B cell (primary cell): Measurements from ENCODE around the gene KCNQ1OT1. TPM values are rescaled to one million over a fixed set of nuclear protein-coding genes. Genes with fewer than 3 reads are reported as not detected.

Experiments used
- ATAC-seq: fragments of 200-7000 bp; cut with Tn5 transposase; one replicate; pipeline ENCODE4 v1.10.0; 2021; ENCODE audit warnings: low read depth, mild to moderate bottlenecking, moderate number of reproducible peaks, moderate library complexity
- CTCF ChIA-PET: fragments of 350-600 bp; sonication (Branson Sonifier 250); formaldehyde crosslinking; loops from one replicate; lab custom pipeline; 2021; ENCODE audit warnings: antibody characterized with exemption, inconsistent platforms; lab: Charles Lee
- POLR2A ChIA-PET: fragments of 350-600 bp; sonication (Branson Sonifier 250); formaldehyde crosslinking; loops from one replicate; lab custom pipeline; 2021; ENCODE audit warnings: antibody characterized with exemption; lab: Charles Lee
- DNase-seq: peaks from one replicate; pipeline ENCODE4 v3.0.0; 2013
- H2AFZ ChIP-seq: 2 replicates; pipeline ENCODE4 v1.6.1; 2012; ENCODE audit warnings: mild to moderate bottlenecking, low read depth, low read length; ENCODE audit not compliant: insufficient read depth, poor library complexity, severe bottlenecking
- H3K27ac ChIP-seq, 2 donors: 1 replicate in 1 of 2; 2 replicates in 1 of 2; pipeline ENCODE4 v1.5.1; 2012 to 2013; ENCODE audit warnings: low read length in 2 of 2, mild to moderate bottlenecking in 2 of 2, moderate library complexity in 1 of 2
- H3K27me3 ChIP-seq, 4 experiments: fragments of 200-600 bp in 1 of 4; sonication (generic) in 1 of 4; replicated peaks in 1 of 4; 1 replicate in 2 of 4; 2 replicates in 2 of 4; pipeline versions ENCODE4 v1.6.1 to v1.7.0; 2013 to 2016; ENCODE audit warnings: low read length in 3 of 4, mild to moderate bottlenecking in 2 of 4, mixed read lengths in 1 of 4, moderate library complexity in 1 of 4; ENCODE audit not compliant: insufficient read depth in 4 of 4, control insufficient read depth in 3 of 4; ENCODE audit errors: control extremely low read depth in 1 of 4
- H3K36me3 ChIP-seq, 2 experiments: replicated peaks in 1 of 2; 1 replicate in 1 of 2; 2 replicates in 1 of 2; pipeline versions ENCODE4 v1.6.1 to v1.7.1; 2013; ENCODE audit warnings: low read length in 1 of 2; ENCODE audit not compliant: insufficient read depth in 2 of 2, control insufficient read depth in 1 of 2; ENCODE audit errors: control extremely low read depth in 1 of 2, extremely low read depth in 1 of 2
- H3K4me1 ChIP-seq, 2 donors: fragments of 200-600 bp in 1 of 2; sonication (generic) in 1 of 2; 1 replicate in 1 of 2; 2 replicates in 1 of 2; pipeline versions ENCODE4 v1.5.1 to v1.6.1; 2013 to 2017; ENCODE audit warnings: low read length in 2 of 2; ENCODE audit not compliant: control insufficient read depth in 2 of 2, insufficient read depth in 2 of 2
- H3K4me2 ChIP-seq: replicated peaks from 2 replicates; pipeline ENCODE3; 2012; ENCODE audit warnings: mild to moderate bottlenecking, low read depth, low read length; ENCODE audit not compliant: poor library complexity, severe bottlenecking
- H3K4me3 ChIP-seq, 5 experiments: fragments of 200-600 bp in 1 of 5; sonication (generic) in 1 of 5; 1 replicate in 3 of 5; 2 replicates in 2 of 5; pipeline versions ENCODE4 v1.5.1 to v1.7.0; 2011 to 2016; ENCODE audit warnings: low read length in 4 of 5, mild to moderate bottlenecking in 4 of 5, low read depth in 2 of 5, control low read depth in 1 of 5, moderate library complexity in 1 of 5; ENCODE audit not compliant: insufficient read depth in 1 of 5; ENCODE audit errors: control extremely low read depth in 1 of 5, extremely low read depth in 1 of 5
- H3K79me2 ChIP-seq: fragments of 200-600 bp; sonication (generic); one replicate; pipeline ENCODE4 v1.6.0; 2016; ENCODE audit warnings: low read length; ENCODE audit not compliant: control insufficient read depth, insufficient read depth
- H3K9ac ChIP-seq: fragments of 200-600 bp; sonication (generic); 2 replicates; pipeline ENCODE4 v1.6.1; 2017; ENCODE audit warnings: mild to moderate bottlenecking, low read length, moderate library complexity
- H3K9me3 ChIP-seq, 3 donors: one replicate each; pipeline versions ENCODE4 v1.6.1 to v1.7.1; 2013; ENCODE audit warnings: low read length in 2 of 3; ENCODE audit not compliant: control insufficient read depth in 2 of 3, insufficient read depth in 1 of 3; ENCODE audit errors: control extremely low read depth in 1 of 3
- H4K20me1 ChIP-seq: 2 replicates; pipeline ENCODE4 v1.6.0; 2012; ENCODE audit warnings: mild to moderate bottlenecking, low read length; ENCODE audit not compliant: insufficient read depth, control insufficient read depth, poor library complexity, severe bottlenecking
- H3K27ac Mint-ChIP-seq: one replicate; pipeline ENCODE4 v1.8.0; 2021; ENCODE audit warnings: mixed read lengths
- H3K27me3 Mint-ChIP-seq: one replicate; pipeline ENCODE4 v1.8.0; 2021; ENCODE audit warnings: mixed read lengths
- H3K4me1 Mint-ChIP-seq: one replicate; pipeline ENCODE4 v1.8.0; 2021; ENCODE audit warnings: mixed read lengths
- H3K4me3 Mint-ChIP-seq: one replicate; pipeline ENCODE4 v1.8.0; 2021; ENCODE audit warnings: mixed read lengths
- H3K9me3 Mint-ChIP-seq: one replicate; pipeline ENCODE4 v1.8.0; 2022; ENCODE audit warnings: mixed read lengths; ENCODE audit not compliant: insufficient read depth
- EZH2 ChIP-seq: IDR thresholded peaks from 2 replicates; pipeline ENCODE4 v1.6.1; 2012; ENCODE audit warnings: borderline replicate concordance, low read depth, mild to moderate bottlenecking, moderate library complexity, low read length; ENCODE audit not compliant: insufficient read depth, poor library complexity, severe bottlenecking
- WGBS: methylation state at CpG from one replicate; pipeline ENCODE4 v1.1.5; 2013; ENCODE audit warnings: missing lambda C conversion rate; ENCODE audit not compliant: insufficient coverage; 5-methylcytosine and 5-hydroxymethylcytosine counted together
- intact Hi-C: fragments of 100-400 bp; cut with micrococcal nuclease; formaldehyde crosslinking; loops from one replicate; pipeline ENCODE4 v1.10.0; 2022
- polyA plus RNA-seq: library from polyadenylated mRNA; depleted of rRNA; stranded (reverse); fragments of >200 nt; gene quantifications from 2 replicates; pipeline ENCODE4 v1.2.3, GENCODE V29; 2012
- total RNA-seq, 2 donors: library from RNA; stranded (reverse); fragments of 120-200 nt in 1 of 2; gene quantifications; 1 replicate in 1 of 2; 2 replicates in 1 of 2; pipeline versions ENCODE4 v1.2.3 to v1.2.4, GENCODE V29; 2013 to 2022
- TF ChIP-seq, protein P1 (sequence below): fragments of 200-600 bp; IDR thresholded peaks from one replicate; pipeline ENCODE4 v1.8.0; 2022; ENCODE audit warnings: antibody characterized with exemption, mild to moderate bottlenecking

KCNQ1OT1 gene
- total and polyA plus RNA-seq, 2 donors (not counting 1 experiment from before 2014, with no cell fraction given), result 0.03 to 0.89 TPM

- 96% methylated on average over 12 of the region's 13 CpGs for WGBS
- H3K79me2 ChIP-seq, result peaks cover 5% of the 10 kb centered on the region
- H3K27me3 ChIP-seq, result no peaks in the 10 kb centered on the region
- ChIA-PET CTCF (no interaction called here), POLR2A (no interaction called here)
- no peaks in the 10 kb centered on the region for H3K9me3 ChIP-seq
- H4K20me1 ChIP-seq, result no peaks in the 10 kb centered on the region
- H3K27me3 Mint-ChIP-seq, result no peaks in the 10 kb centered on the region
- intact Hi-C loops, result no loop called here
- ATAC-seq, result no peak
- no peak overlapping the region for H3K4me3 Mint-ChIP-seq
- no peak overlapping the region for H2AFZ ChIP-seq
- no peaks in the 10 kb centered on the region for H3K36me3 ChIP-seq
- H3K4me1 ChIP-seq, result peaks cover 13 to 18% of the 10 kb centered on the region in 2 donors
- no peak overlapping the region for H3K27ac Mint-ChIP-seq
- DNase-seq, result no peak
- H3K27ac ChIP-seq, result no peak overlapping the region
- H3K4me1 Mint-ChIP-seq, result peaks cover 23% of the 10 kb centered on the region
- H3K4me3 ChIP-seq, result no peak overlapping the region
- H3K9me3 Mint-ChIP-seq, result no peaks in the 10 kb centered on the region
- H3K9ac ChIP-seq, result no peak overlapping the region
- no peak for TF ChIP-seq EZH2
- TF ChIP-seq, protein P1, sequence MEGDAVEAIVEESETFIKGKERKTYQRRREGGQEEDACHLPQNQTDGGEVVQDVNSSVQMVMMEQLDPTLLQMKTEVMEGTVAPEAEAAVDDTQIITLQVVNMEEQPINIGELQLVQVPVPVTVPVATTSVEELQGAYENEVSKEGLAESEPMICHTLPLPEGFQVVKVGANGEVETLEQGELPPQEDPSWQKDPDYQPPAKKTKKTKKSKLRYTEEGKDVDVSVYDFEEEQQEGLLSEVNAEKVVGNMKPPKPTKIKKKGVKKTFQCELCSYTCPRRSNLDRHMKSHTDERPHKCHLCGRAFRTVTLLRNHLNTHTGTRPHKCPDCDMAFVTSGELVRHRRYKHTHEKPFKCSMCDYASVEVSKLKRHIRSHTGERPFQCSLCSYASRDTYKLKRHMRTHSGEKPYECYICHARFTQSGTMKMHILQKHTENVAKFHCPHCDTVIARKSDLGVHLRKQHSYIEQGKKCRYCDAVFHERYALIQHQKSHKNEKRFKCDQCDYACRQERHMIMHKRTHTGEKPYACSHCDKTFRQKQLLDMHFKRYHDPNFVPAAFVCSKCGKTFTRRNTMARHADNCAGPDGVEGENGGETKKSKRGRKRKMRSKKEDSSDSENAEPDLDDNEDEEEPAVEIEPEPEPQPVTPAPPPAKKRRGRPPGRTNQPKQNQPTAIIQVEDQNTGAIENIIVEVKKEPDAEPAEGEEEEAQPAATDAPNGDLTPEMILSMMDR, result no peak
- H3K4me2 ChIP-seq, result no peak overlapping the region
Observed at GRCh38 chr11:2685566-2686359, 14.0 kb downstream of the KCNQ1OT1 start.

DNA sequence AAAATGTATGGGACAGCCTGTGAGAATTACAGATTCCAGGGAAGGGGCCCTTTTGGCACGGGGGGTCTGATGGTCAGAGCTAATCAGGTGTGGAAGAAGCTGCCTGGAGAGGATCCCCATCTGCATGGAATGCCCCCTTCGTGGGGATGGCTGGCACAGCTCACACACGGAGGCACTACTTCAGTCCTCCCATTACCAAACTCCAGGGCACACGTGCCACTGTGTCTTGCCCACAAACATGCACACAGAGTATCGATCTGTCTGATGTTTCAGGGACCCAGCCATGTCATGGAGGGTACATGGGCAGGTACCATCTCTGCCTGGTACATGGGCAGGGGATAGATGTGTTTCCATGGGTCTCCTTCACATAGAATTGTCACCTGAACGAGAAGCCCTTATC lies 14.7 kb downstream of the KCNQ1OT1 start:
- CTCF ChIA-PET, result no interaction called here
- no peak for DNase-seq

More for the DNA sequence above, 14.7 kb downstream of the KCNQ1OT1 start:
- Histone ChIP-seq H3K9ac (no peak overlapping the region), H3K4me1 (peaks cover 14 to 19% of the 10 kb centered on the region in 2 donors), H3K27me3 (no peaks in the 10 kb centered on the region), H3K27ac (no peak overlapping the region), H3K4me2 (no peak overlapping the region), H3K9me3 (no peaks in the 10 kb centered on the region), H4K20me1 (no peaks in the 10 kb centered on the region), H3K36me3 (no peaks in the 10 kb centered on the region), H3K4me3 (no peak overlapping the region), H3K79me2 (peaks cover 5% of the 10 kb centered on the region), H2AFZ (no peak overlapping the region)
- WGBS, result 92% methylated on average over 6 of the region's 6 CpGs
- H3K27me3 Mint-ChIP-seq, result no peaks in the 10 kb centered on the region
- H3K4me1 Mint-ChIP-seq, result peaks cover 21% of the 10 kb centered on the region
- ATAC-seq, result no peak
- TF ChIP-seq, protein P1, result no peak
- H3K27ac Mint-ChIP-seq, result no peak overlapping the region
- H3K9me3 Mint-ChIP-seq, result no peaks in the 10 kb centered on the region
- intact Hi-C loops, result no loop called here
- POLR2A ChIA-PET, result no interaction called here
- no peak overlapping the region for H3K4me3 Mint-ChIP-seq
